Ovary (tissue), 9 donors: ENCODE results near the gene BCAR3. TPM values are rescaled to one million over a fixed set of nuclear protein-coding genes. Genes with fewer than 3 reads are reported as not detected.

Experiments used
- DNase-seq, 5 donors: peaks; one replicate each; pipeline ENCODE4 v3.0.0-alpha.2; 2019 to 2020
- H3K27ac ChIP-seq, 2 donors: fragments of 200-600 bp; one replicate each; pipeline versions ENCODE4 v1.5.1 to v1.8.0; 2019 to 2022
- H3K27me3 ChIP-seq: fragments of 200-600 bp; one replicate; pipeline ENCODE4 v1.8.0; 2022
- H3K36me3 ChIP-seq: fragments of 200-600 bp; sonication (generic); one replicate; pipeline ENCODE4 v1.5.1; 2019
- H3K4me1 ChIP-seq: one replicate; pipeline ENCODE4 v1.8.1; 2013; ENCODE audit warnings: mild to moderate bottlenecking, moderate library complexity; ENCODE audit not compliant: insufficient read depth
- H3K4me3 ChIP-seq: fragments of 200-600 bp; sonication (generic); one replicate; pipeline ENCODE4 v1.5.1; 2017
- H3K9me3 ChIP-seq, 2 donors: fragments of 200-600 bp in 1 of 2; sonication (generic) in 1 of 2; one replicate each; pipeline versions ENCODE4 v1.5.1 to v1.8.1; 2013 to 2019; ENCODE audit warnings: mild to moderate bottlenecking in 1 of 2, moderate library complexity in 1 of 2
- EP300 ChIP-seq: sonication (generic); formaldehyde crosslinking; IDR thresholded peaks from one replicate; pipeline ENCODE4 v1.6.1; 2017; ENCODE audit warnings: antibody characterized with exemption
- POLR2A ChIP-seq: fragments of 450-650 bp; IDR thresholded peaks from one replicate; pipeline ENCODE4 v1.6.1; 2017; ENCODE audit warnings: antibody characterized with exemption, mild to moderate bottlenecking, moderate library complexity
- WGBS, 3 donors: extraction: QIAGEN DNeasy Blood & Tissue Kit in 1 of 3; methylation state at CpG; one replicate each; pipeline versions ENCODE4 v1.1.5 to v1.1.7; 2013 to 2017; 5-methylcytosine and 5-hydroxymethylcytosine counted together
- intact Hi-C, 4 donors: fragments of 100-400 bp; cut with DNase I; formaldehyde crosslinking; loops; one replicate each; pipeline versions ENCODE4 v1.11.0 to v1.15.1; 2022 to 2023
- polyA plus RNA-seq, 2 donors: library from polyadenylated mRNA; stranded (reverse); fragments of 200-250 nt in 1 of 2; fragments of 350-450 nt in 1 of 2; fragmentation: Illumina TruSeq in 1 of 2; extraction: RNeasy Lipid Tissue Mini Kit (QIAGEN cat#74804) in 1 of 2; gene quantifications; one replicate each; pipeline ENCODE4 v1.2.3, GENCODE V29; 2013 to 2014
- total RNA-seq, 7 donors: library from RNA; depleted of rRNA in 2 of 7; stranded (reverse); fragments of >200 nt in 2 of 7; fragmentation: NEBNext Ultra II Directional in 3 of 7; extraction: Animal tissue kit (Norgen Biotek cat#: 25700) in 3 of 7; gene quantifications; one replicate each; pipeline versions ENCODE4 v1.1.0 to v1.2.4, GENCODE V29; 2016 to 2023
- TF ChIP-seq, protein P1 (sequence below), 3 donors: fragments of 450-650 bp in 2 of 3; fragments of 200-600 bp in 1 of 3; IDR thresholded peaks; one replicate each; pipeline versions ENCODE4 v1.5.1 to v1.8.0; 2016 to 2022; ENCODE audit warnings: antibody characterized with exemption in 3 of 3, mild to moderate bottlenecking in 1 of 3
- donor health status: DM: no; HTN: no; CAD: no; lungs with moderate emphysema.
- donor health status: DM: no; HTN: no; CAD: no.
- donor health status: Bipolar disorder and iron deficiency.
- donor health status: DM: yes; HTN: yes; CAD: no.
- donor health status: DM: no; HTN: no; CAD: no.
- donor health status: DM: yes; HTN: yes; CAD: no.

The BCAR3 gene
- total and polyA plus RNA-seq, 9 donors = 13.8 to 30.8 (median 17.5) TPM

DNA sequence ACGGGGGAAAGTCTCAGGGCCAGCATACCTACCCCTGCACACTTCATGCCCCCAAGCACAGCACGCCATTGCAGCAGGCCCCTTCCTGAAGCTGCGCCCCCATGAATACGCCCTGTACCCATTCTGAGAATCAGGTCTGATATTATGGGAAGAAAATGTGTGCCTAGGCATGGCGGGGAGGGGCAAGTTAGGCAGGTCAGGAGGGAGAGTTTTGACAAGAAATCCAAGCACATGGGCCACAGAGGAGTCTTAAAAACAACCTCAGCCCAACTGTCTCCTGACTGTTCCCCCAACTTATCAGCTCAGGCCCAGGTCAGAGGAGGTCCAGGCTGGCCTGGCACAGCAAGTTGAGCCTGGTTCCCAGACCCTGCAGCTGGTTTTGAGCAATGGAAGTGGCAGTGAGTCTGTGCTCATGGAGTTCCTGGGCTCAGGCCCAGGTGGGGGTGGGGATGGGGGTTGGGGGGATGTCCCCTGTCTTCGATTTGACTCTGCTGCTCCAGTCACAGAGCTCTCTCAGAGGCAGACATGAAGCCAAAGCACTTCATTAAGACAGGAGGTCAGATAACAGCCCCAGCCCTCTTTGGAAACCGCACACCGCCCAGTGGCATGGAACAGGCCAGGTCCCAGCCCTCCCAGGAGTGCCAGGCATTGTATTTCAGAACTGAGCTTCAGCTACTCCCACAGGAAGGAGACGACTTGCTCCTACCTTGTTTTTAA is 20.6 kb upstream of the BCAR3 start:
- Histone ChIP-seq H3K4me3 (no peak overlapping the region), H3K4me1 (no peaks in the 10 kb centered on the region), H3K27me3 (no peaks in the 10 kb centered on the region), H3K27ac (peak overlapping the region in 1 of 2 donors; percentile 12), H3K36me3 (no peaks in the 10 kb centered on the region), H3K9me3 (no peaks in the 10 kb centered on the region)
- DNase-seq = no peak
- intact Hi-C loops = no loop called here
- WGBS, 3 donors = 78 to 87% (median 86%) methylated on average over 9 of the region's 9 CpGs
- TF ChIP-seq EP300 (no peak), POLR2A (no peak)
- TF ChIP-seq, protein P1, sequence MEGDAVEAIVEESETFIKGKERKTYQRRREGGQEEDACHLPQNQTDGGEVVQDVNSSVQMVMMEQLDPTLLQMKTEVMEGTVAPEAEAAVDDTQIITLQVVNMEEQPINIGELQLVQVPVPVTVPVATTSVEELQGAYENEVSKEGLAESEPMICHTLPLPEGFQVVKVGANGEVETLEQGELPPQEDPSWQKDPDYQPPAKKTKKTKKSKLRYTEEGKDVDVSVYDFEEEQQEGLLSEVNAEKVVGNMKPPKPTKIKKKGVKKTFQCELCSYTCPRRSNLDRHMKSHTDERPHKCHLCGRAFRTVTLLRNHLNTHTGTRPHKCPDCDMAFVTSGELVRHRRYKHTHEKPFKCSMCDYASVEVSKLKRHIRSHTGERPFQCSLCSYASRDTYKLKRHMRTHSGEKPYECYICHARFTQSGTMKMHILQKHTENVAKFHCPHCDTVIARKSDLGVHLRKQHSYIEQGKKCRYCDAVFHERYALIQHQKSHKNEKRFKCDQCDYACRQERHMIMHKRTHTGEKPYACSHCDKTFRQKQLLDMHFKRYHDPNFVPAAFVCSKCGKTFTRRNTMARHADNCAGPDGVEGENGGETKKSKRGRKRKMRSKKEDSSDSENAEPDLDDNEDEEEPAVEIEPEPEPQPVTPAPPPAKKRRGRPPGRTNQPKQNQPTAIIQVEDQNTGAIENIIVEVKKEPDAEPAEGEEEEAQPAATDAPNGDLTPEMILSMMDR (IDR thresholded peaks at IDR 0.05) = no peak

DNA sequence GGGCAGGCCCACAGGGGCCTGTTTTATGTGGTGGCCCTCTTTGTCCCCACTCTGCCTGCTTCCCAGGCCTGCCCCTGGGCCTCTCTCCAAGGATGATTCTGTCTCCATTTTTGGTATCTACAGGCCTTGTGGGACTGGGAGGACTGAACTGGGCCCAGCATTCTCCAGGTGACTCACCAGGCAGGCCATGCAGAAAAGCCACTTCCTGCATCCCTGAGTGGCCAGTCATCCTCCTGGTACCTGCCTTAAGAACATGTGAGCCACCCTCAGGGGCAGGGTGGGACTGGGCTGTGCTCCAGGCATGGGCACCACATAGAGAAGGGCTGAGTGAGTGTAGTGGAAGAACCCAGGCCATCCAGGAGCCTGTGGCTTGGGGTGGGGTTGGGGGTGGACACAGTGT is 20.0 kb upstream of the BCAR3 start:
- intact Hi-C loops = no loop called here
- Histone ChIP-seq H3K4me1 (no peaks in the 10 kb centered on the region), H3K27me3 (no peaks in the 10 kb centered on the region), H3K27ac (no peak overlapping the region), H3K9me3 (no peaks in the 10 kb centered on the region), H3K36me3 (no peaks in the 10 kb centered on the region), H3K4me3 (no peak overlapping the region)
- TF ChIP-seq, protein P1 (IDR thresholded peaks at IDR 0.05) = no peak
- TF ChIP-seq EP300 (no peak), POLR2A (no peak)
- no peak for DNase-seq

DNA sequence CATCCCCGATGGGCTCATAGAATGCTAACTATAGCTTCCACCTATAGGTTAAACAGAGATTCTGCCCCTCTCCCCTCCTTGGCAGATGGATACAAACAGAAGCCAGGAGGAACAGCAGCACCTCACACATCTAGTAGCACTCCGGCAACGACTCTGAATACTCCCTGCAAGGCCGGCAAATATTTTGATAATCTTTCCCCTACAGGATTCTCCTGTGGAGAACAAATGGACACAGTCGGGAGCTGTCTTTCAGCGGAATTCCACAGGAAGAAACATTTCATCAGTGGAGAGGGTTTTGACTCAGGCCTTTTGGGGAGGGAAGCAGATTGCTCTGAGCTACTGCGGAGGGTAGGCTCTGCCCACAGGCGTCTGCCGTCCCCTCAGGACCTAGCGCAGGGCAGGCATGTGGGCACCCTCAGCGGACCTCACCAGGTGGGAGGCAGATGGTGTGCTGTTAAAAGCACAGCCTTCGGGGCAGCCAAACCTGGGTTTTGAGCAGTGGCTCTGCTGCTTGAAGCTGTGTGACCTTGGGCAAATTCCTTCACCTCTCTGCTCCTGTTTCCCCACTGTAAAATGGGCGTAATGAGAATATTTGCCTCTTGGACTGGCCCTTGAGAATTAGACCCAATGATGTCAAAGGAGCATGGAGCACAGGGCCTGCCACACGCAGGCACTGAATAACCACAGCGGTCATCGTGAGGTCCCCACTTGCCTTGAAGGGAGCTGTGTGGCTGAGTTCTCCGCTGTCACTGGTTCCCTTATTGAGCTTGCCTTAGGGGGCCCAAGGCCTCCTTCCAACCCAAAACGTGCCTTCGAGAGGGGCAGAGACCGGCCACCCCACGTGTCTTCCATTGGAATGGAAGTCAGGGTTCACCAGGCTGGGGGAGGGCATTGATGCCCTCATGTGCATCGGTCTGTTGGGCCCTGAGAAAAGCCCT is 19.2 kb upstream of the BCAR3 start:
- intact Hi-C loops = no loop called here
- WGBS, 3 donors = 49 to 65% (median 55%) methylated on average over 22 of the region's 22 CpGs
- H3K27ac ChIP-seq = no peak overlapping the region
- H3K27me3 ChIP-seq = no peaks in the 10 kb centered on the region
- TF ChIP-seq EP300 (no peak), POLR2A (no peak)
- TF ChIP-seq, protein P1 (IDR thresholded peaks at IDR 0.05) = no peak
- H3K4me3 ChIP-seq = no peak overlapping the region
- DNase-seq = no peak
- no peaks in the 10 kb centered on the region for H3K9me3 ChIP-seq
- no peaks in the 10 kb centered on the region for H3K36me3 ChIP-seq
- H3K4me1 ChIP-seq = no peaks in the 10 kb centered on the region

DNA sequence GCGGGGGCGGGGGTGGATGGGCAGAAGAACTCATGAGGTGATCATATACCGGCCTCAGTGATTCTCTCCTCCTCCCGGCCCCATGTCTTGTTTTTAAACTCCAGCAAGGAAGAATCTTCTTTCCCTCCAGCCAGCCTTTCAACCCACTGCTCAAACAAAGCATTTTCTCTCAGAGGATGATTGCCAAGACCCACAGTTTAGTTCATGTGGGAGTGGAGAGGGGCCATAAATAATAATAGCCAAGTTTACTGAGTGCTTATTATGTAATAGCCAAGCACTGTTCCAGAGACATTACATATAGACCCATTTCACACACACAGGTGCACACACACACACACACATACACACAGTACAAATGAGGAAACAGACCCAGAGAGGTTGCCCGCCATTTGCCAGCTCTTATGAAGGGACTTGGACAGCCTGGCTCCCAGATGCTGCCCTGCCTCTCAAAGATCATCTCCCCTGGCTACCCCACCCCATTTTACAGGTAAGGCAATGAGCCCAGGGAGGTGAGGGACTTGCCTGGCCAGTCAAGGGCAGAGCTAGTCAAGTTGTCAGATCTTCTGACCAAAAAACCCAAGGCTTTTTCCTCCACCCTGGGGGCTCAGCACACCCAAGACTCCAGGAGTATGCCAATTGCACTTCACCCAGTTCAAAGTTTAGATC is 18.0 kb upstream of the BCAR3 start:
- intact Hi-C loops = no loop called here
- 63 to 64% (median 64%) methylated on average over 5 of the region's 5 CpGs for WGBS, 3 donors
- H3K36me3 ChIP-seq = no peaks in the 10 kb centered on the region
- H3K4me1 ChIP-seq = no peaks in the 10 kb centered on the region
- H3K27ac ChIP-seq = no peak overlapping the region
- no peak for DNase-seq
- H3K4me3 ChIP-seq = no peak overlapping the region
- H3K9me3 ChIP-seq = no peaks in the 10 kb centered on the region
- no peaks in the 10 kb centered on the region for H3K27me3 ChIP-seq
- TF ChIP-seq EP300 (no peak), POLR2A (no peak)
- TF ChIP-seq, protein P1 (IDR thresholded peaks at IDR 0.05) = no peak
